Measurements from ENCODE around the gene FMN1.

Gene FMN1

DNA sequence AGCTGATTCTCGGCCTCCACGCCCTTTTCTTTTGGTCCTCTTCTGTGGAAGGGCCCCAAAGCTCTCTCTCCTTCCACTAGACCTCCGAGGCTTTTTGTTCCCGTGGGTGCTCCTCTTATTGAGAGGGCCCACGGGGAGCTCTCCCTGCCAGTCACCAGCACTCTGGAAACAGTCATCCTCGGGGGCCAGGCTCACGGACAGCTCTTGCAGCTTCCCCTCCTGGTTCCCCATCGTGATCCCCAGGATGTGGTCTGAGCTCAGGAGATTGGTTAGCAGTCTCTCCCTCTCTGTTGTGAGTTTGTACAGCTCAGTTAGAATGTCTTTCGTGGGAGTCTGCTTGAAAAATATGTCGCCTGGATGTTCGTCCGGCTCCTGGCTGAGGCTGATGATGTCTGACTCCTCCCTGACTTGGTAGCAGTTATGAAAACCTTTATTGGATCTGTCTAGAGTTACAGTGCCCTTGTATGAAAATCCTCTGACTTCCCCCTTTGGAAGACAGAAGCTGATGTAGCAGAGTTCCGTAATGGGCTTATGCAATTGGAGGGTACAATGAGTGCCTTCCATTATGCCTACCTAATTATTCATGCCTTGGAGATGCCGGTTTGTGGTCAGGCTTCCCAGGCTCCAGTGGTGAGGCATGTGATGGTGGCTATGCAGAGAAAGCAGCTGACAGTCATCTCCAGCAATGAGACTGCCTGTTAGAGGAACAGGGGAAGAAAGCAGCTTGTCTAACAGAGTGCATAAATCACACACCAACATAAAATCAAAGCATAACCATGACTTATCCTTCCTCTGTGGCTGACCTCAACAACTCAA, 40.0 kb downstream of the FMN1 start:
- DNase-seq, result peak; percentile 71

DNA sequence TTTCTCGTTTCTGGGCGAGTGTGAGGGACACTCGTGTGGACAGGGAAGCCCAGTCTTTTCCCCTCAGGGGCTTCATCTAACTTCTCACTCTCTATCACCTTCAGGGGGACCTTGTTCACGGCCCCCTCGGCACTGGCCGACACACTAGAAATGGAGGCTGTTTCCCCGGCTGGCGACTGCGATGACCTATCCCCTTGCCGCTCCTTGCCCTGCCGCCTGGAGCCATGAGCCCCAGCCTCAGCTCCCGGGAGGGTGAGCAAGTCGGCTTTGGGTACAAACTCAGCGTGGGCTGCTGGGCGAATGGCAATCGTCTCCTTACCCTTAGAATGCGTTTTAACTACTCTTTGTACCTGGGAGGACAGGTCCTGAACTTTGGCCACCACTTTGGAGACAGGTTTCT, 41.0 kb downstream of the FMN1 start:
- DNase-seq, result no peak

DNA sequence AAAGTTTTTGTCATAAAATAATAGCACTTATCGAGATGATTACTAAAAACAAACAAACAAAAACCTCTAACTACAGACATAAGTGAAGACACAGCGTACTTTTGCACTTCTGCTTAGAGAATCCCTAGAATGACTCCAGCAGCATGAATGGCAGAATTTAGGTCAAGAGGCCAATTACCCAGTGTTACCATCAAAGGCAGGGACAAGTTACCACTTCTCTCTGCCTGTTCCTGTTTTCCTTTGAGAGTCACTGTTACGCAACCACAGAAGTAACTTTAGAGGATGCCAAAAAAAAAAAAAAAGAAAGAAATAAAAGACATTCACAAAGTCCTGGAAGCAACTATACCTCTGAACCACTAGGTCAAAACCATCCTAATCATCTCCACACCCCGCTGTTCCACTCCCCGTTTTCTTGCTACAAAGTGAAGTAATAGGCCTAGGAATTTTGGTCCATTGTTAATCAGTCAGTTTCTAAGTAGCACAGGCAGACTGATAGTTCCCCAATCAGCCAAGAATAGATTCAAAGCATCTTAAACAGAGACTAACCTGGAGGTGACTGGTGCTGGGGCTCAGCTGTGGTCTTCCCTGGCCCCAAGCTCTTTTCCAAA, 41.9 kb downstream of the FMN1 start:
- DNase-seq, result peak; percentile 32

DNA sequence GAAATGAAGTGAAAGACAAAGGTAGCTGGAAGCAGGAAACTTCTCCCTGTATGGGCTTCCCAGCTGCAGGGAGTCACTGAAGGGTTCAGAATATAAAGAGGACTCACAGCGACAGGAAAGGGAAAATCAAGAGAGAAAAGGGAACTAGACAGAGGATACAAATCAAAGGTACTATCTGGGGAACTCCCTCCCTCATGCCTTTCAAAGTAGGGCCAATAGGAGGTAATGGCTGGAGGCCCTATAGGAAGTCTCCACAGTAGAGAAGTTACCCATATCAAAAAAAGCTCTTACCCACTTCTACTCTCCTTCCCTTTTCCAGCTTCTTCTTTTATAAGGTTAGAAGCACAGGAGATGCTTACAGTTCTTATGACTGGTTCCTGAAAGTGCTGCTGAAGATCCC, 43.5 kb downstream of the FMN1 start:
- peak; percentile 33 for DNase-seq

DNA sequence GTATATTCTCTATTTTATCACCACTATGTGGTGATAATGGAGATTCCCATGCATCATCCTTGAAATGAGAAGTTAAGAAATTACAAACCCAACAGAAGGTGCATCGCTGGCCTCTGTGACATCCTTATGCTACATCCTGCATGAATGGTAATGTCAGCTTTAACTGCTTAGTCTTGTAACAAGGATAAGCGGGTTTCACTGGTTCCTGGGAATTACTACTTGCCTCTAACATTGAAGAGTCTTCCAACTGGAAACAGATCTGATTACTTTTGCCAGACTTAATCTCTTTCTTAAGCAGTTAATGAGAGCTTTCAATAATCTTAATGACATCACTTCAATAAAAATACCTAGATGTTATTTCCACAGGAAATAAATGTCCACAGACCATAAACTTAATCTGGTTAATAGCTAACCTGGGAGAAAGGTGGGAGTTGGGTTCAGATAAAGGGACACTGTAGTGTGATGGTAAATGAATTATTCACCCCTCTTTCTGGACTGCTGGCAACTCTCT, 44.0 kb downstream of the FMN1 start:
- DNase-seq, result no peak

DNA sequence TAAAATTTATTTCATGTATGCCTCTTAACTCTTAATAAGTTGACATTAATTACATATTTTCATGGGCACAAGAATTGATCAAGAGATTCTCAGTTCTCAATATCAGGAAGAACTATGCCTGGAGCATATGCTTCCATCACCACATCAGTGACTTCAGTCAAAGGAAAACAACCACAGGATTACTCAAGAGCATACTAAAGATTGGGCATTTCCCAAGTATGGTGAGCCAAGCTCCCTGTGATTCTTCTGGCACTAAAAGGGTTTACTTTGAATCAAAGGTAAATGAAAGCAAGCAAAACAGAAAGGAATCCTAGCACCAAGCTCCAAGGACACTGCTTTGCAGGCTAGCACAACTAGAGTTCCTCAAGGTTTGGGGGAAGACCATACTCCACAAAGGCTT, 44.6 kb downstream of the FMN1 start:
- no peak for DNase-seq

DNA sequence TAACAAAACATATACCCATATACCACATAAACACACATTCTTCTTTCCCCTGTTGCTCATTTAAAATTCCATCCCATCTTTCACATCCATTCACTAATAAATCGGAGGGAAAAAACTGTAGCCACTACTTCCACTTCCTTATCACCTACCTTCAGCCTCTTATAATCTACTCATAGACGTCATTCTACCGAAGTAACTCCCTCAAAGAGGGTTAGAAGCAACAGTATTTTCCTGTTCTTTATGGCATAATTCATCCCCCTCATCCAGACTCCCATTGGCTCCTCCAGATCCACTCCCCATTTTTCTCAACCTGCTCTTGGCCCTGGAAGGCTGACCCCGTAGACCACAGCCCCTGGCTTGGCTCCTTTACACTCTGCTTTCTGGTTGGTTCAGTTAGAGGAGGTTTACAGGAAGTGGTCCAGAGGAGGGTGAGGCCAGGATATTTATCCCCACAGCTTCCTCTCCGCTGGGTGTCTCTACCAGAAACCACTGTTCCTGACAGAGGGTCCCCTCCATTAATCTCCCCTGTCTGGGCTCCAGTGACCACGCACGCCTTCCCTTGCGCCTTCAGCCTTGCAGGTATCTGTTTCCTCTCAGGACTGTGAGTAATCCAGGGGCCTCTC, 46.3 kb downstream of the FMN1 start:
- no peak for DNase-seq

DNA sequence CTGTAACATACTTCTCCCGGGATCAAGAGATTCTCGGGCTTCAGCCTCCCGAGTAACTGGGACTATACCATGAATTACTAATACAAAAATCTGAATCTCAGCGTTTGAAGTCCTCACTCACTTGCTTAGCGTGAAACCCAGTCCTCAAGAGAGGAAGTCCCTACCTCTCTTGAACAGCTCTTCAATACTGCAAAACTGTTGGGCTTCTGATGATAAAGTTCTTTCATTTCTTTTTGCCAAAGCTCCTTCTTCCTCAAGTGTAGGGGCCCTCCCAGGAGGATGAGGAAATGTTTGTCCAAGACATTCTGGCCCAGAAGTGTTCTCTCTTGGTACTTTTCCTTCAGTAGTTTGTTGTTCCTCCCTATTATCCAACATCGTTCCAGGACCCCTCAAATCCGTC, 48.5 kb downstream of the FMN1 start:
- no peak for DNase-seq

DNA sequence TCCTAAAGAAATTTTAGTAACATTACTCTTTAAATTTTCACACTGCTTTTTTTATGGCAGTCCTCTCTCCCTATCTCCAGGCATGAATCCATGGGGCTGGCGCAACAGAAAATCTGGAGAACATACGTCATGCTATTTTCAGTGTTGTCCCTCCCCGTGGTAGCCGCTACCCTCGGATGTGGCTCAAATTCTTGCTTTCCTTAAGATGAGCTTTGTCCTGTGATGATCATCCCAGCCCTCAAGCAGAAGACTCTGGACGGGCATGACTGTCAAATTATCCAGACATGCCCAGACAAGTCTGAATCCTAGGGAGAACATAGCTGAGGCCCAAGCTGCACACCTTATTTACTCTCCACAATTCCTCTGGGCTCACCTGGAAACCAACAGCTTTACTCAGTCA, 49.1 kb downstream of the FMN1 start:
- DNase-seq, result no peak

DNA sequence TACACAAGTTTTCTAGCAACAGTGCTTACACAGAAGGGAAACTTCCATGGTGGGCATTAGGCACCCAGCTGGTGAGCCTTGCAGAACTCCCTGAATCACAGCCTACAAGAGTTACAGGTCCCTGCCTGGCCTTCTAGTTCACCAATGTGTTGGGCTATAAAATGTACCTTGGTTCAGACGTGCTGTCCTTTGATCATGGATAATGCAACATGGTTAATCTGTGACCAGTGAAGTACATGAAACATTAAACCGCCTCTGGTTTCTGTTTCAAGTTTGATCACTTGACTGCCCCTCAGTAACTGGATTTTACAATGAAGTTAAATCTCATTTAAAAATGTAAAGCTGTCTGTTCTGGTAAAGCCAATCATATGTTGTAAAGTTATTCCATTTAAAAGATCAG, 51.8 kb downstream of the FMN1 start:
- DNase-seq, result no peak

DNA sequence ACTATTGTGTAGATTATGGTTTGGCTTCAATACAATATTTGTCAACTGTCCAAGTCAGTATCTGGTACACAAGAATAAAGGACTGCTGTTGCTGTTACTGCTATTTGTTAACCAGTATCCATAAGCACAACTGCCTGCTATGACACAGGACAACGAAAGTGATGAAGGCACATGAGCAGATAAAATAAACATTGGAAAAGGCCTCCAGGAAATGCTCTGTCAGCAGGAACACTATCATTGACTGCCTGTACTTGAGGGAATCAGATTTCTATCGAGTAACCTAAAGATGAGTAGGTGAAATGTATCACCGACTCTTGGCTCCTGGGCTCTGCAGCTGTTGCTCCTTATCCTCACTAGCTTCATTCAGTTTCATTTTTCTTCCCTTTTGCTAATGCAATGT, 56.5 kb downstream of the FMN1 start:
- no peak for DNase-seq

DNA sequence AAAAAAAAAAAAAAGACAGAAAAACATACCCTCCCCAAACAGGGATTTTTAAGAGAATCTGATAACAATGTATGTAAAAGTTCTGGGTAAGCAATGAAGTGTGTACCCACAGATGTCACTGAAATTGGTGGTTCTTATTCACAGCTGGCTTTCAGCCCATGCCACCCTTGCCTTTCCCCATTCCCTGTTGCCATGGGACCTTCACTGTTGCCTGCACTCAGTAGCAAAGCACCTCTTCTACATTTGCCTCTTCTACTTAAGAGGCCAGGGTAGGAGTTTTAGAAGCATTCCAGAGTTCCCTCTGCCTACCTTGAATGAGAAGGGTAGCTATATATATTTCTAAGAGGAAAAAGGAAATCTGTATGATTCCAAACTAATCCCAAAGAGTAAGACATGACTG, 57.4 kb downstream of the FMN1 start:
- DNase-seq, result no peak

DNA sequence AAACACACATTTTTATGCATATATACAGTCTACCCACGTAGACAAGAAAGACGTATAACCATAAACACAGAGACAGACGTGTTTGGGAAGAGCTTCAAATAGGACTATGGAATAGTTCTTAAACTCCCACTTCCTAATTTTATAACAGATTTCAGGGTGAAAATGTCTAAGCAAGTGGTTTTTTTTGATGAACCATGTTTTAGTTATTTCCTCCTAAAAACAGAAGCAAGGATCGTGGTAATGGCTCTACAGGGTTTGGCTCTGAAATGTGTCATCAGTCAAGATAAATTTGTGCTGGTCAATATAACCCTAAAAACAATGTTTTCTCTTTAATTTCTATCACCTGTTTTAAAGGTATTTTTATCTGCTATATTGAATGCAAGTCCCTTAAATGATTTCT, 58.2 kb downstream of the FMN1 start:
- DNase-seq, result no peak

DNA sequence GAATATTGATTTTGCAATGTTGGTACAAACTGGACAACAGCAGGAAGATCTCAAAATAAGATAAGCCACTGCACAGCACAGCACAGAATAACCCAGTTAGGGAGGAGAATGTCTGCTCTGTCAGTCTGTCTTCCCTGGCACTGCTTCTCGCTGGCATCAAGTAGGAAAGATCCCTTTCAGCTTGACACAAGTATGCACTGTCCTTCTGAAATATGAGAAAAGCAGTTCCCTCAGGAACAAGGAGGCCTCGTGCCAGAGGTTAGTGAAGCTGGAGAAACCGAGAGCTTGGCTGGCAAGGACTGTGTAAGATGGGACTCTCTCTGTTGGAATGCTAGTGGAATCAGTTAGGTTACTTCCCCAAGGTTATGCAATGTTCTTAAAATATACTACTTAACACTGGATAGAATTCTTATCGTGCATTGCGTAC, 59.1 kb downstream of the FMN1 start:
- DNase-seq, result no peak

DNA sequence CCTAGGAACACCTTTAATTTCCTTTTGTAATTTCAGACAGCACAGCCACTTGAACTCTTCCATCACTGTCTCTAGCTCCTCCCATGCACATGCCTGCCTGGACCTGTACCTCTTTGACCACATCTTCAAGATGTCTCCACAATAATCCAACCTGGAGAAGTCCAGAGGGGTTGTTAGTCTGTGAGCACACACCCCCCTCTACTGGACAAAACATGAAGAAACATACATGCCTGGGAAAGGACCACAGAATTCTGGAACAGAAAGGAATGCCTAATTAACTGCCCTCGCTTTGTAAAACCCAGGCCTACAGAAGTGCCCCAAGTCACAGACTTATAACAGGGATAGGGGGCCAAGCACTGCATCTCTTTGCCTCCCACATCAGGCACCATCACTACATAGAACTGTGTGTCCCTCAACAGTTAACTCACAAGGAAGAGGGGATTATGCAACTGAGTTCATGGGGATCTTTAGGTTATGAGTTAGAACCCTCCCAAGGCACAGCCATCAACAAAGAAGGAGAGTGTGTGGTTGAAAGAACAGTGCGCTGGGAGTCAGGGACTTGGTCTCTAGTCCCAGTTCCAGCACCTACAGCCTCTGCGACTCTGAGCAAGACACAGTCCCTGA, 61.7 kb downstream of the FMN1 start:
- DNase-seq, result no peak

DNA sequence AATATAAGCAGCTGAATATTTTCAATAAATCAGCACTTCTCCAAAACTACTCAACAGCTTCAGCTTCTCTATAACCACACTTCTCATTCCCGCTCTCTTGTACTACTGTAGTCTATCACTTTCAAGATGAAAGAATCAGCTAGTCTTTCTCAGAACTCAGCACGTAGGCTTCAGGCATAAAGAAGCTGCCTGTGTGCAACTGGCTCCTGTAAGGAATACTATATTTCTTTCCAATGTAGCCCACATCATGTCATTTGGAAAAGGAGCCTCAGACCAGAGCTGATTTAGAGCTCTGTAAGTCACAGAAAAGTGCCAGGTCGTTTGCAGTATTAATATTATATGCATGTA, 62.3 kb downstream of the FMN1 start:
- DNase-seq, result no peak

DNA sequence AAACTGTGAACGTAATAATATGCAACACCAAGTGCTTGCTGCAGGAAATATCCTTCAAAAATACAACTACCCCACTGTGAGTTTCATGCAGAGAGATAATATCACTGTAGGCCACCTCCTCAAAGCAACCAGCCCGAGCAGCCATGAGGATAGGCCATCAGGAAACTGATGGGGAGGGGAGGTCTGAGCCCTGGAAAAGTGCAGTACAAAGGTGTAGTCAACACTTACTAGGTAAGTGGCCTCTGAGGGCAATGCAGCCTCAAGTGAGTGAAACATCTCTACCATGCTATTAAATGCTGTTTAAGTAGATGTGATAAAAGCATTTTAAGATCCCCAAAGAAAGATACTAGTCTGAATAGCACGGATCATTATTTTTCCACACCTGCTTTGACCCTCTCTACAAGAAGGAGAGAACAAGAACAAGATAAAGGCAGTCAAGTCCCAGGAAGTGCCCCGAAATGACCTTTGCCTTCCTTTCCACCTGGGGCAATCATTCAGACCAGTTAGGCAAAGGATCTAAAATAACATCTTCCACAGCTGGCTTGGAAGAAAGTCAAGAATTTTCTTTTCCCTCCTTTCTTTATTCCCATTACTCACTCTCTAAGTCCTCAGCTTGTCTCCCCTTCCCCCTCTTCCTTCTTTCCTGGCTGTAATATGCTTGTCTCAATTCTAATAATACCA, 62.8 kb downstream of the FMN1 start:
- DNase-seq, result no peak

DNA sequence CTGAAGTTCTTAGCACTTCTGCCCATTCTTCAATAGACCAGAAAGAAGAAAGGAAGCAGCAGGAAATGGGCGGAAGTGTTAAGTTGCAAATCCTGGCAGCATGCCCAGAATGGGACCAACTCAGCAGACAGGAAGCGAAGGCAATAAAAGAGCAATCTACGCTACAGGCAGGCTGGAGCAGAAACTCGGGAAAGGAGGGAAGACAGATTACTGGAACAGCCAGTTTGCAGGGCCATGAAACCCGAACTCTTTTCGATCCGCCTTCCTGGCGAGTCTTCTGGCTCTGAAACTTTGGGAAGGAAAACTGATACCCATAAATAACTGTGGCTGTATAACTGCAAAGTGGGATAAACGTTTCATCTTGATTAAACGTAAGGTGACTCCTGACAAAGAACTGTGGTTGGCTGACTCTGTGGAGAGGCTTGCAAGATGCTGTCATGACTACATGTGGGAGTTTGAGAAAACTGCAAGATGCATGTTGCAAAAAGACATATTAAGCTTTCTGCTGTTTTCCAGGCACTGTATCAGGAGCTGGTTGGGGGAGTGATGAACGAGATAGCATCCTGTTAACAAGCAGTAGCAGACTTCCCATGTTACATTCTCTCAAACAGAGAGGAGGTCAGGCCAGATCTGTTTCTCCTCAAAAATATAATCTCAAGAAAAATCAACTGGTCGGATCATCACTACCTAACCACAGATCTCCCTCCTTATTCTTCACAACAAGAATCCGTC, 67.8 kb downstream of the FMN1 start:
- peak; percentile 65 for DNase-seq

DNA sequence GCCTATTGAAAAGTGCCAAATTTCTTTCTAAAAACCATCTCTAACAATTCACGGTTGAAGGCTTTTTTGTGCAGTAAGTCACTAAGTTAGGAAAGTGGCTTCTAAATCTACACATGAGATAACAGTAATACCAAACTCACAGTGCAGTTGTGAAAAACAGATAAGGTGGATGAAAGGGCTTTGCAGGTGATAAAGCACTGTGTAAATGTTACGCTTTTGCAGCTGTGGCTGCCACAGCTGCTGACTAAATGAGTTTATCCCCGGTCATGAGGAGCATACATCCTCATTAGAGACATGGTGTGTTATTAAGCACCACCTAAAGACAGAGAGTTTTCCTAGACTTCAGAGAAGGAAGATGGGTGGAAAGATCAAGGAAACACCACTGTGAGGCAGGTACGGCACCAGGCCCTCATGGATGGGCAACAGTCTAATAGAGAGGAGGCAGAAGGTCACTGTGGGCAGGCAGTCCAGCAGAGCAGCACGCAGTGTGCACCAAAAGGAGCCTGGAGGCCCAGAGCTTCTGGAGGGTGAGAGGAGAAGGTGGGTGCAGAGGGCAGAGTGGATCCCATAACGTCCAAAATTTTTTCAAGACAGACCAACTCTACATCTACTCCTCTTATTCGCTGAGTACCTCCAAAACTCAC, 68.5 kb downstream of the FMN1 start:
- DNase-seq, result no peak

DNA sequence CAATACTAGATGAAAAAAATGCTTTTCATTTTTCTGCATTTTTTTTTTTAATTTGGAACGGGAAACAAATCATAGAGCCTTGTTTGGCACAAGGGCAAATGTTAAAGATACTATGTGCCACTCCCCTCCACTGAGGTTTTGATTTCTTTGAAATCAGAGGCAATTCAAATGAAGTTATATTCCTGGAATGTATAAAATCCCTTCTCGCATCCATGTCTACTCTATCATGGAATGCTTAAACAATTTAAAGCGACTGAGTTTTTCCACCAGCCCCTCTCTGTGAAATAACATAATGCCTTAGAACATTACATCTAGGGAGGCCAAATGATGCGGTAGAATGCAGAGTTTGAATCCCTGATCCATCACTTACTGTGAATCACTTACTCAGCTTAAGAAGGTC, 69.7 kb downstream of the FMN1 start:
- no peak for DNase-seq

DNA sequence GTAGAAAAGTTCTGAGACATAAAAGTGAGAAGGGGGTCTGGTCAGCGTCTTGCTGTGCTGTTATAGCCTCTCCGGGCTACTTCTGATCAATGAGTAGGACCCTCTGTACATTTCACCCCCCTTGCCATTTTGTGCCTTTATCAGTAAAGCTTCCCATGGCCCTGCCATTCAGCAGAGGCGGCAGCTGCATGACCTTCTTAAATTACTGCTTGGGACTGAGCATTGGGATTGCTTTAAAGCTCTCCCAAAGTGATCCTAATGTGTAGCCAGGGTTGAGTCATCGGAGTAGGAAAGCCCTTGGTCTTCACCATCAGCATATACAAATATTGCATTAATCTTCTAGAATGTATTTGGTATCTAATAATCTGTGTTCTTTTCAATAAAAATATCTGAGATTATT, 70.2 kb downstream of the FMN1 start:
- no peak for DNase-seq

DNA sequence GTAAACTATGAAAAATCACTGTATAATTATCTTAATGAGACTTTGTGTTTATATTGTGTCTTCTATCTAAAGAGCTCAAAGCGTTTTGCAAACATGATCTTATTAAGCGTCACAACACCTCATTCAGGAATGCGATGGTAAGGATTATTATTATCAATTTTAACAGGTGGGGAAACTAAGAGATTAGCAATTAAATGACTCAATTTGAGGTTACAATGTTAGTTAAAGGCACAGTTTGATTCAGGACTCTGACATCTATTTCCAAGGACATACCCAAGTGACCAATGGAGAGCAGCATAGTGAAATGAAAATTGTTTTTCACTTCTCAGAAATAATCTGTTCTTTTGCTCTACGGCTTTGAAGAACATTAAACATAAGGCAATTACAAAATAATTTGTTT, 74.6 kb downstream of the FMN1 start:
- DNase-seq, result no peak
